ENCODE results near the gene AASDHPPT. TPM values are rescaled to one million over a fixed set of nuclear protein-coding genes. Genes with fewer than 3 reads are reported as not detected.

AASDHPPT gene
- total and polyA plus RNA-seq, 12 donors, result 13.8 to 97.2 (median 39.8) TPM

DNA sequence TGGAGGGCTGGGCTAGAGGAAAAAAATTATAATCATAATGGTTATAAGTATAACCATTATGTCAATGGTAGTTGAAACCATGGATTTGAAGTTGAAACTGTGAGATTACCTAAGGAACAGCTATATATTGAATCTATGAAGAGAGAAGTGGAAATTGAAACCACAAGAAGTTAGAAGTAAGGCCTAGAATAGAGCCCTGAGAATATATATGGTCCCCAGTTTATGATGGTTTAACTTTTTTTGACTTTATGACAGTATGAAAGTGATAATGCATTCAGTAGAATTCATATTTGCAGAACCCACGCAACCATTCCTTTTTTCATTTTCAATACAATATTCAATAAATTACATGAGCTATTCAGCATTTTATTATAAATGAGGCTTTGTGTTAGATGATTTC is 15.0 kb downstream of the AASDHPPT start:
- intact Hi-C loops (cut with DNase I), result no loop called here
- WGBS, 4 donors, result 95 to 100% (median 97%) methylated on average over 1 of the region's 1 CpG
- H3K4me3 ChIP-seq, result no peak overlapping the region
- H3K4me1 ChIP-seq (replicated peaks in 1 of 2), result peaks cover 11 to 24% of the 10 kb centered on the region in 2 donors
- no peak overlapping the region for H3K27ac ChIP-seq
- no peaks in the 10 kb centered on the region for H3K27me3 ChIP-seq
- H3K9me3 ChIP-seq (replicated peaks in 1 of 3), result no peaks in the 10 kb centered on the region
- peaks cover 6 to 43% of the 10 kb centered on the region in 2 donors for H3K36me3 ChIP-seq (replicated peaks in 1 of 2)
- TF ChIP-seq, protein P1, sequence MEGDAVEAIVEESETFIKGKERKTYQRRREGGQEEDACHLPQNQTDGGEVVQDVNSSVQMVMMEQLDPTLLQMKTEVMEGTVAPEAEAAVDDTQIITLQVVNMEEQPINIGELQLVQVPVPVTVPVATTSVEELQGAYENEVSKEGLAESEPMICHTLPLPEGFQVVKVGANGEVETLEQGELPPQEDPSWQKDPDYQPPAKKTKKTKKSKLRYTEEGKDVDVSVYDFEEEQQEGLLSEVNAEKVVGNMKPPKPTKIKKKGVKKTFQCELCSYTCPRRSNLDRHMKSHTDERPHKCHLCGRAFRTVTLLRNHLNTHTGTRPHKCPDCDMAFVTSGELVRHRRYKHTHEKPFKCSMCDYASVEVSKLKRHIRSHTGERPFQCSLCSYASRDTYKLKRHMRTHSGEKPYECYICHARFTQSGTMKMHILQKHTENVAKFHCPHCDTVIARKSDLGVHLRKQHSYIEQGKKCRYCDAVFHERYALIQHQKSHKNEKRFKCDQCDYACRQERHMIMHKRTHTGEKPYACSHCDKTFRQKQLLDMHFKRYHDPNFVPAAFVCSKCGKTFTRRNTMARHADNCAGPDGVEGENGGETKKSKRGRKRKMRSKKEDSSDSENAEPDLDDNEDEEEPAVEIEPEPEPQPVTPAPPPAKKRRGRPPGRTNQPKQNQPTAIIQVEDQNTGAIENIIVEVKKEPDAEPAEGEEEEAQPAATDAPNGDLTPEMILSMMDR (IDR thresholded peaks at IDR 0.05), result no peak
- TF ChIP-seq POLR2A (IDR thresholded peaks at IDR 0.05), result no peak
- no peak for DNase-seq

DNA sequence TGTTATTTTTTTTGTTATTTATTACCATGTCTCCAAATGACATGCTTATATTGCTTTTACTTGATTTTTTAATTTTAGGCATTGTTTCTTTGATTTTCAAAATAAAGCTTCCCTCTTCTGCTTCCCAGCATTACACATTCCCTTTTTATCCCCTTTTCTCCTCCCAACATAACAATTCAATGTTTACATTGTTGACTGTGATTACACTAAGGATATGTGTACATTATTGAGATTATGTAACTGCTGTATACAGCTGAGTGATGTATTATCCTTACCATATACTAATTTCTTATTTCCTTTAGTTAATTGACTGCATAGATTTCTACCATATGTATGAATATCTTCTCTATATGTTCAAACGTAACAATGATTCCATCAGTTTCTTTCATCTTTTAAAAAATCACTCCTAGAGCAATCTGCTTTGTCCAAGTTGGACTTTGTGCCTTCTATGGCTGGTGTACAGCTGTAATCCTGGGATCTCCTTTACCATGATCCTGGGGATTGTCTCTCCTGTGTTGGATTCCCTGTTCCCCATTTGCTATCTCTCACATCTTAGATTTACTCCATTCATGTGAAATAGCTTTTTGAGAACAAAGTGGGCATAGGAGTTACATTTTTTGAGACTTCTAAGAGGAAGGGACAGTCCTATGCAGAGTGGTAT is 21.6 kb downstream of the AASDHPPT start:
- no peak for TF ChIP-seq POLR2A (IDR thresholded peaks at IDR 0.05)
- TF ChIP-seq, protein P1 (IDR thresholded peaks at IDR 0.05), result no peak
- Histone ChIP-seq H3K27ac (no peak overlapping the region), H3K36me3 (replicated peaks in 1 of 2) (peaks cover 0 to 44% of the 10 kb centered on the region in 2 donors), H3K4me1 (replicated peaks in 1 of 2) (no peaks in the 10 kb centered on the region), H3K4me3 (no peak overlapping the region), H3K9me3 (replicated peaks in 1 of 3) (no peaks in the 10 kb centered on the region), H3K27me3 (no peaks in the 10 kb centered on the region)
- DNase-seq, result no peak
- 88 to 97% (median 94%) methylated on average over 1 of the region's 1 CpG for WGBS, 4 donors
- intact Hi-C loops (cut with DNase I), result no loop called here

DNA sequence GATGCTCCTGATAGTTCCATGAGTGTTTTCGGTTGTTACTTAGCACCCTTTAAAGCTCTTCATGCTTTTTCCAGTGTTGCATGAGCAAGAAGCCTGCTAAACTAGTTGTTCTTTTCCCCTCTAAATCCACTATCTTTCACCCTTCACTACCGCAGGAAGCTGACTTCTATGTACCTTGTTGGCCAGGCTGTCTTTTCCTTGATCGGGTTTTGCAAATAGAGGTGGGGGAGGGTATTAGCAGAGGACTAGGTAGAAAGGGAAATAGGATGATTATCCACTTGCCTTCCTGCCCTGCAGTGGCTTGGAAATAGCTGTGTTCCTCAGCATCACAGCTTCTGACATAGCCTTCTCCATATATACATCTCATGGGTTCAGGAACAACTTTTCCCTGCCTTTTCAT is 23.9 kb downstream of the AASDHPPT start:
- DNase-seq, result no peak
- Histone ChIP-seq H3K36me3 (replicated peaks in 1 of 2) (peaks cover 0 to 27% of the 10 kb centered on the region in 2 donors), H3K9me3 (replicated peaks in 1 of 3) (no peaks in the 10 kb centered on the region), H3K27me3 (no peaks in the 10 kb centered on the region), H3K4me3 (no peak overlapping the region), H3K4me1 (replicated peaks in 1 of 2) (no peaks in the 10 kb centered on the region), H3K27ac (no peak overlapping the region)
- intact Hi-C loops (cut with DNase I), result no loop called here
- WGBS, 4 donors, result 90 to 94% (median 90%) methylated on average over 3 of the region's 3 CpGs
- no peak for TF ChIP-seq POLR2A (IDR thresholded peaks at IDR 0.05)
- TF ChIP-seq, protein P1 (IDR thresholded peaks at IDR 0.05), result no peak

DNA sequence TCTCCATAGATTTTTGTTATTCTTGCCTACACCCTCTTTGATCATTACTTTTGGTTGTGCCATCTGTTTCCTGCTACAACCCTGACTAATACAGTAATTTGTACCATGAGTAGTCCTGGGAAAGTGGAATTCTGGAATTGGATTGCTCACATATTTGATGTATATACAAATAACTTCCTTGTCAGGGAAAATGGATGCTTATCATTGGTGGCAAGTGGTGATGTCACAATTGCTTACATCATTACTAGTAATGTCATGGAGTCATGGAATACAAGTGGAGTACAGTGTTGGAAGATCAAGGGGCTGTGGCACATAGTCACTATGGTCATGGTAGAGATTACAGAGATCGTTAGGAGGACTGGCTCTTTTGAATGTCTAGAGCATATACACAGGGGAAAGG is 24.4 kb downstream of the AASDHPPT start:
- intact Hi-C loops (cut with DNase I), result no loop called here
- peaks cover 0 to 22% of the 10 kb centered on the region in 2 donors for H3K36me3 ChIP-seq (replicated peaks in 1 of 2)
- WGBS, 4 donors, result 89 to 97% (median 91%) methylated on average over 1 of the region's 1 CpG
- DNase-seq, result no peak
- no peaks in the 10 kb centered on the region for H3K4me1 ChIP-seq (replicated peaks in 1 of 2)
- no peaks in the 10 kb centered on the region for H3K9me3 ChIP-seq (replicated peaks in 1 of 3)
- H3K4me3 ChIP-seq, result no peak overlapping the region
- H3K27me3 ChIP-seq, result no peaks in the 10 kb centered on the region
- no peak overlapping the region for H3K27ac ChIP-seq
- TF ChIP-seq, protein P1 (IDR thresholded peaks at IDR 0.05), result no peak
- no peak for TF ChIP-seq POLR2A (IDR thresholded peaks at IDR 0.05)

Measured in adrenal gland (tissue), 12 donors.